HepG2 (cell line): ENCODE data around the gene CDC26. TPM values are rescaled to one million over a fixed set of nuclear protein-coding genes. Genes with fewer than 3 reads are reported as not detected.

ENCODE experiments used
- ARID2 ChIP-seq: sonication (generic); formaldehyde crosslinking; IDR thresholded peaks from 2 replicates; pipeline ENCODE4 v1.8.1; 2022; ENCODE audit warnings: mild to moderate bottlenecking, missing genetic modification reagents, borderline replicate concordance
- GFI1 ChIP-seq: sonication (generic); formaldehyde crosslinking; IDR thresholded peaks from 2 replicates; pipeline ENCODE4 v1.5.0; 2020; ENCODE audit warnings: missing genetic modification reagents, mild to moderate bottlenecking, borderline replicate concordance
- IRF2 ChIP-seq: IDR thresholded peaks from 2 replicates; pipeline ENCODE4 v1.6.1; 2018; ENCODE audit warnings: missing genetic modification reagents, missing compliant biosample characterization
- KLF12 ChIP-seq: sonication (generic); formaldehyde crosslinking; IDR thresholded peaks from 2 replicates; pipeline ENCODE4 v1.4.0; 2020; ENCODE audit warnings: missing genetic modification reagents, borderline replicate concordance
- KLF6 ChIP-seq: IDR thresholded peaks from 2 replicates; pipeline ENCODE4 v1.8.0; 2016; ENCODE audit warnings: missing biosample characterization, missing genetic modification reagents
- KLF9 ChIP-seq: IDR thresholded peaks from 2 replicates; pipeline ENCODE4 v1.6.1; 2016; ENCODE audit warnings: low read depth
- KMT2B ChIP-seq: IDR thresholded peaks from 2 replicates; pipeline ENCODE4 v1.6.1; 2016; ENCODE audit warnings: missing genetic modification reagents, missing compliant biosample characterization
- MEF2D ChIP-seq: sonication (generic); formaldehyde crosslinking; IDR thresholded peaks from 2 replicates; pipeline ENCODE4 v1.5.1; 2020; ENCODE audit warnings: mild to moderate bottlenecking, missing genetic modification reagents
- MXI1 ChIP-seq: IDR thresholded peaks from 3 replicates; pipeline ENCODE4 v1.6.1; 2012; ENCODE audit warnings: low read depth, low read length, inconsistent platforms, borderline replicate concordance
- NFKBIZ ChIP-seq: IDR thresholded peaks from 2 replicates; pipeline ENCODE4 v1.6.1; 2018; ENCODE audit warnings: missing genetic modification reagents, missing compliant biosample characterization
- NKX3-1 ChIP-seq: sonication (generic); formaldehyde crosslinking; IDR thresholded peaks from 2 replicates; pipeline ENCODE4 v1.5.0; 2020; ENCODE audit warnings: missing genetic modification reagents
- POLR2A ChIP-seq, 2 experiments: IDR thresholded peaks; 2 replicates each; pipeline ENCODE4 v1.6.1; 2011; ENCODE audit warnings: low read depth in 2 of 2, low read length in 2 of 2, mild to moderate bottlenecking in 1 of 2, moderate library complexity in 1 of 2; ENCODE audit not compliant: insufficient read depth in 1 of 2
- RCOR2 ChIP-seq: IDR thresholded peaks from 2 replicates; pipeline ENCODE4 v1.6.1; 2016; ENCODE audit warnings: missing biosample characterization, missing genetic modification reagents
- RXRB ChIP-seq: IDR thresholded peaks from 2 replicates; pipeline ENCODE4 v1.6.1; 2016; ENCODE audit warnings: borderline replicate concordance, missing genetic modification reagents, missing compliant biosample characterization
- SPEN ChIP-seq: sonication (generic); formaldehyde crosslinking; IDR thresholded peaks from 2 replicates; pipeline ENCODE4 v1.5.1; 2020; ENCODE audit warnings: low read depth, mild to moderate bottlenecking, missing genetic modification reagents
- ZFP36L1 ChIP-seq: sonication (generic); formaldehyde crosslinking; IDR thresholded peaks from 2 replicates; pipeline ENCODE4 v1.8.0; 2022; ENCODE audit warnings: mild to moderate bottlenecking, missing genetic modification reagents, moderate library complexity
- ZFX ChIP-seq: sonication (generic); formaldehyde crosslinking; IDR thresholded peaks from 2 replicates; pipeline ENCODE4 v1.4.0; 2020; ENCODE audit warnings: mild to moderate bottlenecking, low read depth, missing genetic modification reagents, moderate library complexity
- ZMYM3 ChIP-seq: sonication (generic); formaldehyde crosslinking; IDR thresholded peaks from 2 replicates; pipeline ENCODE4 v1.5.1; 2020; ENCODE audit warnings: mild to moderate bottlenecking, missing genetic modification reagents
- ZNF160 ChIP-seq: sonication (generic); formaldehyde crosslinking; IDR thresholded peaks from 2 replicates; pipeline ENCODE4 v1.8.0; 2022; ENCODE audit warnings: mild to moderate bottlenecking, inconsistent platforms, missing genetic modification reagents
- ZNF275 ChIP-seq: sonication (generic); formaldehyde crosslinking; IDR thresholded peaks from 2 replicates; pipeline ENCODE4 v1.8.0; 2022; ENCODE audit warnings: missing genetic modification reagents, mild to moderate bottlenecking, inconsistent platforms, borderline replicate concordance
- ZNF350 ChIP-seq: sonication (generic); formaldehyde crosslinking; IDR thresholded peaks from 2 replicates; pipeline ENCODE4 v1.4.0; 2020; ENCODE audit warnings: mild to moderate bottlenecking, low read depth, missing genetic modification reagents, borderline replicate concordance
- ZNF768 ChIP-seq: sonication (generic); formaldehyde crosslinking; IDR thresholded peaks from 2 replicates; pipeline ENCODE4 v1.4.0; 2020; ENCODE audit warnings: missing genetic modification reagents
- ZNF788 ChIP-seq: sonication (generic); formaldehyde crosslinking; IDR thresholded peaks from 2 replicates; pipeline ENCODE4 v1.5.0; 2020; ENCODE audit warnings: mild to moderate bottlenecking, missing genetic modification reagents, borderline replicate concordance
- polyA plus RNA-seq, 8 experiments: library from polyadenylated mRNA; depleted of rRNA in 3 of 8; stranded (reverse) in 7 of 8; unstranded in 1 of 8; fragments of >200 nt; fragmentation: Illumina TruSeq in 4 of 8; extraction: Trizol in 4 of 8; gene quantifications; 2 replicates each; pipeline versions ENCODE4 v1.2.1 to v1.2.3, GENCODE V29; 2011 to 2016; ENCODE audit warnings: low read depth in 4 of 8, missing spikeins in 1 of 8, mixed read lengths in 1 of 8; ENCODE audit not compliant: insufficient read depth in 1 of 8
- total RNA-seq, 5 experiments: library from RNA; depleted of rRNA; stranded (reverse); fragments of >200 nt; fragmentation: Illumina TruSeq; extraction: Trizol; gene quantifications; 2 replicates each; pipeline ENCODE4 v1.2.3, GENCODE V29; 2016; ENCODE audit warnings: low read depth in 1 of 5
- TF ChIP-seq, protein P1 (sequence below): IDR thresholded peaks from 2 replicates; pipeline ENCODE4 v1.6.1; 2016
- TF ChIP-seq, protein P2 (sequence below): sonication (generic); formaldehyde crosslinking; IDR thresholded peaks from 2 replicates; pipeline ENCODE4 v1.5.1; 2020; ENCODE audit warnings: missing genetic modification reagents, mild to moderate bottlenecking, borderline replicate concordance
- TF ChIP-seq, protein P3 (sequence below): sonication (generic); formaldehyde crosslinking; IDR thresholded peaks from 2 replicates; pipeline ENCODE4 v1.4.0; 2020; ENCODE audit warnings: mild to moderate bottlenecking, missing genetic modification reagents

Gene CDC26
- total and polyA plus RNA-seq, 2 of the 13 experiments (the other 11 are each of a cell fraction or from before 2014, with no cell fraction given) = 26.6 to 57.9 TPM

- TF ChIP-seq ZNF275 (0 out of 2 replicates have a peak, but pooled peaks have one; percentile 56), ZFX (CRISPR knock-in tag) (peak; percentile 64), SPEN (0 out of 2 replicates have a peak, but pooled peaks have one; percentile 24), ZNF160 (CRISPR knock-in tag) (0 out of 2 replicates have a peak, but pooled peaks have one; percentile 39), NFKBIZ (CRISPR knock-in tag) (peak; percentile 84; the same call in 1 of the 2 replicates), MEF2D (CRISPR knock-in tag) (peak; percentile 30; the same call in 1 of the 2 replicates), KMT2B (CRISPR knock-in tag) (peak; percentile 22; the same call in 1 of the 2 replicates), ZFP36L1 (CRISPR knock-in tag) (no peak), ZNF788 (CRISPR knock-in tag) (peak; percentile 34; the same call in 1 of the 2 replicates), KLF12 (0 out of 2 replicates have a peak, but pooled peaks have one; percentile 40), NKX3-1 (CRISPR knock-in tag) (0 out of 2 replicates have a peak, but pooled peaks have one; percentile 34), GFI1 (peak; percentile 49; the same call in 1 of the 2 replicates), RXRB (CRISPR knock-in tag) (peak; percentile 50; the same call in 1 of the 2 replicates), ARID2 (CRISPR knock-in tag) (no peak), KLF9 (no peak), KLF6 (CRISPR knock-in tag) (no peak), ZNF768 (peak; percentile 78; the same call in 1 of the 2 replicates), ZMYM3 (CRISPR knock-in tag) (peak; percentile 93), POLR2A (IDR thresholded peaks at IDR 0.05; ENCODE audit: insufficient read depth in 1 of 2, low read depth in 2 of 2, low read length in 2 of 2) (peak in 1 of 2 experiments; percentile 51; a peak in 2 of 4 replicates), MXI1 (peak; percentile 53; the same call in 1 of the 3 replicates), IRF2 (CRISPR knock-in tag) (peak; percentile 30; the same call in 1 of the 2 replicates), ZNF350 (CRISPR knock-in tag) (peak; percentile 56; the same call in 1 of the 2 replicates), RCOR2 (CRISPR knock-in tag) (peak; percentile 93)
- TF ChIP-seq, protein P1, sequence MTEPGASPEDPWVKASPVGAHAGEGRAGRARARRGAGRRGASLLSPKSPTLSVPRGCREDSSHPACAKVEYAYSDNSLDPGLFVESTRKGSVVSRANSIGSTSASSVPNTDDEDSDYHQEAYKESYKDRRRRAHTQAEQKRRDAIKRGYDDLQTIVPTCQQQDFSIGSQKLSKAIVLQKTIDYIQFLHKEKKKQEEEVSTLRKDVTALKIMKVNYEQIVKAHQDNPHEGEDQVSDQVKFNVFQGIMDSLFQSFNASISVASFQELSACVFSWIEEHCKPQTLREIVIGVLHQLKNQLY = 0 out of 2 replicates have a peak, but pooled peaks have one; percentile 49
- TF ChIP-seq, protein P2, sequence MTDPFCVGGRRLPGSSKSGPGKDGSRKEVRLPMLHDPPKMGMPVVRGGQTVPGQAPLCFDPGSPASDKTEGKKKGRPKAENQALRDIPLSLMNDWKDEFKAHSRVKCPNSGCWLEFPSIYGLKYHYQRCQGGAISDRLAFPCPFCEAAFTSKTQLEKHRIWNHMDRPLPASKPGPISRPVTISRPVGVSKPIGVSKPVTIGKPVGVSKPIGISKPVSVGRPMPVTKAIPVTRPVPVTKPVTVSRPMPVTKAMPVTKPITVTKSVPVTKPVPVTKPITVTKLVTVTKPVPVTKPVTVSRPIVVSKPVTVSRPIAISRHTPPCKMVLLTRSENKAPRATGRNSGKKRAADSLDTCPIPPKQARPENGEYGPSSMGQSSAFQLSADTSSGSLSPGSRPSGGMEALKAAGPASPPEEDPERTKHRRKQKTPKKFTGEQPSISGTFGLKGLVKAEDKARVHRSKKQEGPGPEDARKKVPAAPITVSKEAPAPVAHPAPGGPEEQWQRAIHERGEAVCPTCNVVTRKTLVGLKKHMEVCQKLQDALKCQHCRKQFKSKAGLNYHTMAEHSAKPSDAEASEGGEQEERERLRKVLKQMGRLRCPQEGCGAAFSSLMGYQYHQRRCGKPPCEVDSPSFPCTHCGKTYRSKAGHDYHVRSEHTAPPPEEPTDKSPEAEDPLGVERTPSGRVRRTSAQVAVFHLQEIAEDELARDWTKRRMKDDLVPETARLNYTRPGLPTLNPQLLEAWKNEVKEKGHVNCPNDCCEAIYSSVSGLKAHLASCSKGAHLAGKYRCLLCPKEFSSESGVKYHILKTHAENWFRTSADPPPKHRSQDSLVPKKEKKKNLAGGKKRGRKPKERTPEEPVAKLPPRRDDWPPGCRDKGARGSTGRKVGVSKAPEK (CRISPR knock-in tag) = 0 out of 2 replicates have a peak, but pooled peaks have one; percentile 20
- TF ChIP-seq, protein P3, sequence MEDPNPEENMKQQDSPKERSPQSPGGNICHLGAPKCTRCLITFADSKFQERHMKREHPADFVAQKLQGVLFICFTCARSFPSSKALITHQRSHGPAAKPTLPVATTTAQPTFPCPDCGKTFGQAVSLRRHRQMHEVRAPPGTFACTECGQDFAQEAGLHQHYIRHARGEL = no peak
These were observed 27.5 kb upstream of the CDC26 start, which contains the start of gene RNF183 (continued) for GRCh38 chr9:113302792-113303418.
